GM12878 (cell line): Measurements from ENCODE around the gene LPAR5. TPM values are rescaled to one million over a fixed set of nuclear protein-coding genes. Genes with fewer than 3 reads are reported as not detected.

Source experiments
- ATAC-seq: fragments of 200-7000 bp; cut with Tn5 transposase; 3 replicates; pipeline ENCODE4 v1.9.1; 2020; ENCODE audit warnings: mild to moderate bottlenecking, moderate library complexity
- BruUV-seq: library from RNA; stranded (reverse); fragments of 400-500 nt; replicated peaks from 2 replicates; lab custom pipeline; 2021; lab: Mats Ljungman, UMichigan
- CTCF ChIA-PET: fragments of 300-600 bp; sonication (Branson Sonifier 250); formaldehyde crosslinking; extraction: SDS; loops from one replicate; lab custom pipeline; 2021; ENCODE audit warnings: inconsistent platforms; lab: Yijun Ruan, JAX
- POLR2A ChIA-PET: fragments of 350-600 bp; formaldehyde crosslinking; extraction: SDS; loops from one replicate; lab custom pipeline; 2021; ENCODE audit warnings: inconsistent platforms; lab: Charles Lee
- RAD21 ChIA-PET: fragments of 300-600 bp; sonication (Branson Sonifier 250); formaldehyde crosslinking; loops from one replicate; lab custom pipeline; 2023; ENCODE audit warnings: antibody characterized with exemption; ENCODE audit not compliant: unreplicated experiment; lab: Charles Lee
- SMC1A ChIA-PET: fragments of 300-600 bp; sonication (Branson Sonifier 250); formaldehyde crosslinking; loops from one replicate; lab custom pipeline; 2023; ENCODE audit not compliant: unreplicated experiment, uncharacterized antibody; lab: Charles Lee
- DNase-seq: peaks from one replicate; pipeline ENCODE4 v3.0.0-alpha.2; 2011; ENCODE audit warnings: low read depth, low spot score
- FAIRE-seq: peaks from 3 replicates; lab custom pipeline; 2011; peaks lifted over from hg19 to GRCh38; lab: Jason Lieb, UNC
- H2AFZ ChIP-seq: 2 replicates; pipeline ENCODE4 v1.6.0; 2011; ENCODE audit warnings: low read depth, low read length, control low read depth; ENCODE audit not compliant: control insufficient read depth
- H3K27ac ChIP-seq: 2 replicates; pipeline ENCODE4 v1.5.1; 2011; ENCODE audit warnings: control low read depth; ENCODE audit not compliant: control insufficient read depth, insufficient read depth
- H3K27me3 ChIP-seq, 2 experiments: replicated peaks in 1 of 2; 2 replicates each; pipeline versions ENCODE4 v1.6.0 to v1.6.1; 2011; ENCODE audit warnings: low read length in 1 of 2; ENCODE audit not compliant: control insufficient read depth in 2 of 2, insufficient read depth in 2 of 2
- H3K36me3 ChIP-seq, 2 experiments: 2 replicates each; pipeline ENCODE4 v1.5.1; 2011; ENCODE audit warnings: low read length in 1 of 2; ENCODE audit not compliant: control insufficient read depth in 2 of 2, insufficient read depth in 2 of 2
- H3K4me1 ChIP-seq: 2 replicates; pipeline ENCODE4 v1.6.1; 2011; ENCODE audit warnings: mild to moderate bottlenecking, low read length, moderate library complexity, mixed read lengths; ENCODE audit not compliant: control insufficient read depth, insufficient read depth
- H3K4me2 ChIP-seq: 2 replicates; pipeline ENCODE4 v1.6.0; 2011; ENCODE audit warnings: control low read depth; ENCODE audit not compliant: control insufficient read depth, insufficient read depth
- H3K4me3 ChIP-seq: fragments of 200-600 bp; sonication (generic); 2 replicates; pipeline ENCODE4 v1.5.1; 2016
- H3K79me2 ChIP-seq: 2 replicates; pipeline ENCODE4 v1.6.0; 2011; ENCODE audit warnings: low read length; ENCODE audit not compliant: control insufficient read depth, insufficient read depth
- H3K9ac ChIP-seq: 2 replicates; pipeline ENCODE4 v1.8.0; 2011; ENCODE audit warnings: low read length, control low read depth, mixed read lengths; ENCODE audit not compliant: control insufficient read depth, insufficient read depth
- H3K9me3 ChIP-seq: replicated peaks from 3 replicates; pipeline ENCODE4 v1.5.1; 2011; ENCODE audit warnings: mild to moderate bottlenecking, low read length; ENCODE audit not compliant: control insufficient read depth, insufficient read depth
- H4K20me1 ChIP-seq: 2 replicates; pipeline ENCODE4 v1.6.0; 2011; ENCODE audit not compliant: control insufficient read depth, insufficient read depth
- BMI1 ChIP-seq: fragments of 450-650 bp; IDR thresholded peaks from 2 replicates; pipeline ENCODE4 v1.6.1; 2016; ENCODE audit warnings: mild to moderate bottlenecking, moderate library complexity, borderline replicate concordance
- CHD1 ChIP-seq: IDR thresholded peaks from 2 replicates; pipeline ENCODE4 v1.6.1; 2012; ENCODE audit warnings: low read depth, low read length, improper control_type of control experiment
- E4F1 ChIP-seq: fragments of 450-650 bp; IDR thresholded peaks from 2 replicates; pipeline ENCODE4 v1.6.1; 2018; ENCODE audit warnings: borderline replicate concordance, mild to moderate bottlenecking; ENCODE audit not compliant: partially characterized antibody
- EP300 ChIP-seq, 2 experiments: fragments of 150-350 bp in 1 of 2; IDR thresholded peaks; 2 replicates each; pipeline ENCODE4 v1.6.1; 2011 to 2012; ENCODE audit warnings: low read depth in 2 of 2, low read length in 2 of 2, borderline replicate concordance in 1 of 2, improper control_type of control experiment in 1 of 2, inconsistent platforms in 1 of 2; ENCODE audit not compliant: control insufficient read depth in 1 of 2
- GABPA ChIP-seq: IDR thresholded peaks from 2 replicates; pipeline ENCODE4 v1.6.1; 2014; ENCODE audit warnings: antibody characterized with exemption, low read depth, mild to moderate bottlenecking, inconsistent platforms
- HCFC1 ChIP-seq: fragments of 150-350 bp; IDR thresholded peaks from 2 replicates; pipeline ENCODE4 v1.6.1; 2014; ENCODE audit warnings: low read length
- MEF2B ChIP-seq: fragments of 450-650 bp; IDR thresholded peaks from 2 replicates; pipeline ENCODE4 v1.6.1; 2018; ENCODE audit warnings: mild to moderate bottlenecking, moderate library complexity; ENCODE audit not compliant: partially characterized antibody, poor library complexity, severe bottlenecking
- NFXL1 ChIP-seq: fragments of 450-650 bp; IDR thresholded peaks from 2 replicates; pipeline ENCODE4 v1.6.1; 2017; ENCODE audit warnings: antibody characterized with exemption, mild to moderate bottlenecking, borderline replicate concordance
- NKRF ChIP-seq: fragments of 450-650 bp; conservative IDR thresholded peaks from 2 replicates; pipeline ENCODE4 v1.6.1; 2017; ENCODE audit warnings: mild to moderate bottlenecking, moderate library complexity
- NRF1 ChIP-seq: conservative IDR thresholded peaks from 2 replicates; pipeline ENCODE4 v1.6.1; 2011; ENCODE audit warnings: mild to moderate bottlenecking, low read depth, low read length, improper control_type of control experiment
- SREBF2 ChIP-seq: IDR thresholded peaks from 2 replicates; pipeline ENCODE4 v1.6.1; 2012; ENCODE audit warnings: mild to moderate bottlenecking, low read length
- TCF12 ChIP-seq: IDR thresholded peaks from 2 replicates; pipeline ENCODE4 v1.6.1; 2011; ENCODE audit warnings: low read depth, mild to moderate bottlenecking, low read length
- ZNF274 ChIP-seq: IDR thresholded peaks from one replicate; pipeline ENCODE4 v1.8.0; 2011; ENCODE audit not compliant: insufficient read length, insufficient read depth
- WGBS: methylation state at CpG from one replicate; pipeline ENCODE4 v1.1.6; 2016; ENCODE audit warnings: low lambda C conversion rate; ENCODE audit not compliant: insufficient replicate concordance, insufficient coverage; ENCODE audit errors: missing lambda C conversion rate; 5-methylcytosine and 5-hydroxymethylcytosine counted together
- in situ Hi-C: fragments of 300-500 bp; cut with MboI; formaldehyde crosslinking; loops from 9 replicates; pipeline ENCODE4 v1.14.3; 2018; ENCODE audit warnings: mixed read lengths
- intact Hi-C: fragments of 100-400 bp; cut with micrococcal nuclease; formaldehyde crosslinking; loops from one replicate; pipeline ENCODE4 v1.14.2; 2022; ENCODE audit not compliant: unreplicated experiment
- polyA plus RNA-seq, 11 experiments: library from polyadenylated mRNA; depleted of rRNA in 4 of 11; unstranded in 6 of 11; stranded (reverse) in 5 of 11; fragments of >200 nt; fragmentation: Nextera tagmentation in 4 of 11; fragmentation: Illumina TruSeq in 1 of 11; extraction: Ambion mirVana in 4 of 11; extraction: Trizol in 1 of 11; gene quantifications; 1 replicate in 1 of 11; 2 replicates in 10 of 11; pipeline versions ENCODE4 v1.2.1 to v1.2.3, GENCODE V29; 2011 to 2016; ENCODE audit warnings: inconsistent platforms in 2 of 11, missing spikeins in 2 of 11, low read depth in 1 of 11
- total RNA-seq, 4 experiments: library from RNA; depleted of rRNA in 3 of 4; stranded (reverse); fragments of >200 nt in 3 of 4; fragmentation: Illumina TruSeq in 1 of 4; extraction: Trizol in 1 of 4; gene quantifications; 2 replicates each; pipeline versions ENCODE4 v1.2.1 to v1.2.3, GENCODE V29; 2013 to 2021
- TF ChIP-seq, protein P1 (sequence below): IDR thresholded peaks from 2 replicates; pipeline ENCODE4 v1.6.1; 2011; ENCODE audit warnings: borderline replicate concordance, low read depth, mild to moderate bottlenecking, moderate library complexity, low read length; ENCODE audit not compliant: insufficient read depth, poor library complexity, severe bottlenecking
- TF ChIP-seq, protein P2 (sequence below): fragments of 450-650 bp; IDR thresholded peaks from 2 replicates; pipeline ENCODE4 v1.6.1; 2016; ENCODE audit warnings: mild to moderate bottlenecking

LPAR5 gene
- total and polyA plus RNA-seq, 10 of the 15 experiments (the other 5 are each of a cell fraction or from before 2014, with no cell fraction given), result 1.3 to 7.9 (median 5.3) TPM

GRCh38 chr12:6603095-6603567 is 32.6 kb downstream of the LPAR5 start:
- ATAC-seq, result 0 out of 3 replicates have a peak, but pooled peaks have one; percentile 4
- 41% methylated on average over 4 of the region's 6 CpGs for WGBS
- Histone ChIP-seq H3K4me2 (peak overlapping the region; percentile 72), H3K9me3 (no peaks in the 10 kb centered on the region), H3K36me3 (peaks cover 25 to 33% of the 10 kb centered on the region in 2 experiments), H3K79me2 (peaks cover 49% of the 10 kb centered on the region), H3K9ac (peak overlapping the region; percentile 41; the same call in 1 of the 2 replicates), H3K4me3 (peak overlapping the region; percentile 99; the same call in 1 of the 2 replicates), H3K4me1 (peaks cover 20% of the 10 kb centered on the region), H4K20me1 (peaks cover 14% of the 10 kb centered on the region), H3K27ac (peak overlapping the region; percentile 13; the same call in 1 of the 2 replicates), H3K27me3 (no peaks in the 10 kb centered on the region), H2AFZ (no peak overlapping the region)
- DNase-seq, result no peak
- BruUV-seq, result no TSS peak
- FAIRE-seq, result no peak
- ChIA-PET POLR2A (interaction anchor here (1.1 to 1.7 kb wide), 9 partner anchors 10 to 249 kb away, joined by 3 to 8 read pairs (median 4); partner anchors contain the start of genes USP5, VAMP1 and ZNF384), CTCF (interaction anchor here (0.8 to 4.9 kb wide), 12 partner anchors 13 to 86 kb away, joined by 3 to 43 read pairs (median 4); partner anchors contain the start of gene ZNF384), RAD21 (interaction anchor here (0.6 to 1.5 kb wide), 5 partner anchors 17 to 93 kb away, joined by 3 to 5 read pairs (median 3); no protein-coding TSS in a partner anchor), SMC1A (interaction anchor here (0.8 to 2.7 kb wide), 10 partner anchors 10 to 93 kb away, joined by 3 to 12 read pairs (median 4); no protein-coding TSS in a partner anchor)
- in situ Hi-C loops (no loop called here), intact Hi-C loops (no loop called here)
- TF ChIP-seq HCFC1 (no peak), ZNF274 (no peak), EP300 (IDR thresholded peaks at IDR 0.05; ENCODE audit: borderline replicate concordance in 1 of 2, control insufficient read depth in 1 of 2, low read depth in 2 of 2, low read length in 2 of 2) (no peak), E4F1 (no peak), MEF2B (peak; percentile 76), NRF1 (no peak), BMI1 (no peak), NKRF (no peak), NFXL1 (no peak), SREBF2 (no peak), CHD1 (no peak), GABPA (no peak), TCF12 (0 out of 2 replicates have a peak, but pooled peaks have one; percentile 17)
- TF ChIP-seq, protein P1, sequence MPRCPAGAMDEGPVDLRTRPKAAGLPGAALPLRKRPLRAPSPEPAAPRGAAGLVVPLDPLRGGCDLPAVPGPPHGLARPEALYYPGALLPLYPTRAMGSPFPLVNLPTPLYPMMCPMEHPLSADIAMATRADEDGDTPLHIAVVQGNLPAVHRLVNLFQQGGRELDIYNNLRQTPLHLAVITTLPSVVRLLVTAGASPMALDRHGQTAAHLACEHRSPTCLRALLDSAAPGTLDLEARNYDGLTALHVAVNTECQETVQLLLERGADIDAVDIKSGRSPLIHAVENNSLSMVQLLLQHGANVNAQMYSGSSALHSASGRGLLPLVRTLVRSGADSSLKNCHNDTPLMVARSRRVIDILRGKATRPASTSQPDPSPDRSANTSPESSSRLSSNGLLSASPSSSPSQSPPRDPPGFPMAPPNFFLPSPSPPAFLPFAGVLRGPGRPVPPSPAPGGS, result no peak
- TF ChIP-seq, protein P2, sequence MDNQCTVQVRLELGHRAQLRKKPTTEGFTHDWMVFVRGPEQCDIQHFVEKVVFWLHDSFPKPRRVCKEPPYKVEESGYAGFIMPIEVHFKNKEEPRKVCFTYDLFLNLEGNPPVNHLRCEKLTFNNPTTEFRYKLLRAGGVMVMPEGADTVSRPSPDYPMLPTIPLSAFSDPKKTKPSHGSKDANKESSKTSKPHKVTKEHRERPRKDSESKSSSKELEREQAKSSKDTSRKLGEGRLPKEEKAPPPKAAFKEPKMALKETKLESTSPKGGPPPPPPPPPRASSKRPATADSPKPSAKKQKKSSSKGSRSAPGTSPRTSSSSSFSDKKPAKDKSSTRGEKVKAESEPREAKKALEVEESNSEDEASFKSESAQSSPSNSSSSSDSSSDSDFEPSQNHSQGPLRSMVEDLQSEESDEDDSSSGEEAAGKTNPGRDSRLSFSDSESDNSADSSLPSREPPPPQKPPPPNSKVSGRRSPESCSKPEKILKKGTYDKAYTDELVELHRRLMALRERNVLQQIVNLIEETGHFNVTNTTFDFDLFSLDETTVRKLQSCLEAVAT, result no peak
